Chondrocyte (in vitro differentiated cells): ENCODE measurements around the gene ABI2. TPM values are rescaled to one million over a fixed set of nuclear protein-coding genes. Genes with fewer than 3 reads are reported as not detected.
"Not testable (repeated sequence)": the region's sequence is repeated elsewhere in the genome, so short reads cannot be mapped to it uniquely, and the experiment has no call there.

Experiments used
- DNase-seq: peaks from one replicate; pipeline ENCODE4 v3.0.0; 2021; ENCODE audit warnings: mixed read lengths, low spot score
- H3K27ac Mint-ChIP-seq: one replicate; pipeline ENCODE4 v1.8.0; 2021; ENCODE audit warnings: mild to moderate bottlenecking, moderate library complexity, mixed read lengths; ENCODE audit not compliant: unreplicated experiment
- H3K27me3 Mint-ChIP-seq: 2 replicates; pipeline ENCODE4 v1.8.0; 2021; ENCODE audit warnings: low read depth, mixed read lengths
- H3K36me3 Mint-ChIP-seq: 2 replicates; pipeline ENCODE4 v1.8.0; 2021; ENCODE audit warnings: low read depth, mixed read lengths
- H3K4me1 Mint-ChIP-seq: 2 replicates; pipeline ENCODE4 v1.8.0; 2021; ENCODE audit warnings: low read depth, mild to moderate bottlenecking, mixed read lengths
- H3K4me3 Mint-ChIP-seq: one replicate; pipeline ENCODE4 v1.8.0; 2021; ENCODE audit warnings: mild to moderate bottlenecking, moderate library complexity, mixed read lengths; ENCODE audit not compliant: unreplicated experiment
- H3K9me3 Mint-ChIP-seq: 2 replicates; pipeline ENCODE4 v1.8.0; 2021; ENCODE audit warnings: low read depth, mixed read lengths
- CTCF ChIP-seq: fragments of 200-600 bp; sonication (generic); IDR thresholded peaks from 2 replicates; pipeline ENCODE4 v1.5.0; 2021; ENCODE audit warnings: antibody characterized with exemption, mild to moderate bottlenecking, moderate library complexity
- total RNA-seq: library from RNA; stranded (reverse); gene quantifications from 3 replicates; pipeline ENCODE4 v1.2.1, GENCODE V29; 2021

Gene ABI2
- total RNA-seq, 1 donor from 2014 or later, result 48.1 TPM

GRCh38 chr2:203412546-203413331 is 84.5 kb downstream of the ABI2 start:
- no peak for DNase-seq
- Mint-ChIP-seq H3K36me3 (peaks cover 20% of the 10 kb centered on the region), H3K27me3 (no peaks in the 10 kb centered on the region), H3K4me3 (no peak overlapping the region), H3K9me3 (no peaks in the 10 kb centered on the region), H3K4me1 (peaks cover 15% of the 10 kb centered on the region), H3K27ac (peak overlapping the region; percentile 19)
- TF ChIP-seq CTCF, result no peak

GRCh38 chr2:203413796-203414195 is 85.6 kb downstream of the ABI2 start:
- Mint-ChIP-seq H3K9me3 (peaks cover 6% of the 10 kb centered on the region), H3K36me3 (peaks cover 29% of the 10 kb centered on the region), H3K27me3 (no peaks in the 10 kb centered on the region), H3K4me1 (peaks cover 15% of the 10 kb centered on the region), H3K4me3 (no peak overlapping the region), H3K27ac (no peak overlapping the region)
- DNase-seq, result no peak
- TF ChIP-seq CTCF, result no peak

GRCh38 chr2:203418271-203418670 is 90.1 kb downstream of the ABI2 start:
- no peak overlapping the region for H3K4me3 Mint-ChIP-seq
- peak overlapping the region; percentile 32 for H3K27ac Mint-ChIP-seq
- peaks cover 6% of the 10 kb centered on the region for H3K9me3 Mint-ChIP-seq
- no peak for TF ChIP-seq CTCF
- H3K36me3 Mint-ChIP-seq, result peaks cover 32% of the 10 kb centered on the region
- no peaks in the 10 kb centered on the region for H3K4me1 Mint-ChIP-seq
- no peak for DNase-seq
- no peaks in the 10 kb centered on the region for H3K27me3 Mint-ChIP-seq

GRCh38 chr2:203427061-203427460 is 98.9 kb downstream of the ABI2 start:
- no peaks in the 10 kb centered on the region for H3K27me3 Mint-ChIP-seq
- no peak for TF ChIP-seq CTCF
- peaks cover 3% of the 10 kb centered on the region for H3K4me1 Mint-ChIP-seq
- no peaks in the 10 kb centered on the region for H3K9me3 Mint-ChIP-seq
- peaks cover 7% of the 10 kb centered on the region for H3K36me3 Mint-ChIP-seq
- H3K27ac Mint-ChIP-seq, result no peak overlapping the region
- no peak overlapping the region for H3K4me3 Mint-ChIP-seq
- DNase-seq, result no peak

- H3K27me3 Mint-ChIP-seq, DNase-seq, H3K4me3 Mint-ChIP-seq, H3K9me3 Mint-ChIP-seq, H3K27ac Mint-ChIP-seq, H3K36me3 Mint-ChIP-seq: not testable (repeated sequence)
- peaks cover 10% of the 10 kb centered on the region for H3K4me1 Mint-ChIP-seq
These were observed 101.4 kb downstream of the ABI2 start for GRCh38 chr2:203429643-203430042.
